Middle frontal gyrus (tissue), 1 donor: ENCODE results near the gene CDK12.

Experiments
- DNase-seq: peaks from one replicate; pipeline ENCODE4 v3.0.0-alpha.2; 2015; ENCODE audit warnings: low spot score; ENCODE audit errors: extremely low spot score

CDK12 gene

GRCh38 chr17:39581071-39581758, 119.9 kb downstream of the CDK12 start:
- no peak for DNase-seq

GRCh38 chr17:39581759-39582085, 120.4 kb downstream of the CDK12 start:
- no peak for DNase-seq

GRCh38 chr17:39582658-39583057, 121.4 kb downstream of the CDK12 start:
- no peak for DNase-seq
